ENCODE measurements around the gene TLE4.

- TF ChIP-seq CTCF (conservative IDR thresholded peaks at IDR 0.05 in 1 of 2, IDR thresholded peaks at IDR 0.05 in 1 of 2; ENCODE audit: extremely low read depth in 1 of 2, insufficient read depth in 1 of 2, low read depth in 1 of 2, low read length in 2 of 2) (no peak), EZH2 (IDR thresholded peaks at IDR 0.05; ENCODE audit: borderline replicate concordance, low read length) (no peak)
Observed at GRCh38 chr9:79571309-79572031, at the start of gene TLE4.
